Cortex of kidney (tissue), 1 donor: ENCODE results near the gene DDX39A.
"Not testable (repeated sequence)": the region's sequence is repeated elsewhere in the genome, so short reads cannot be mapped to it uniquely, and the experiment has no call there.

Source experiments
- DNase-seq: peaks from one replicate; lab custom pipeline; 2025; lab: John Stamatoyannopoulos, UW

The DDX39A gene

GRCh38 chr19:14408491-14409145, 10.5 kb downstream of the DDX39A start:
- DNase-seq = no peak

- DNase-seq = no peak
Measured at GRCh38 chr19:14407605-14408484, 11.3 kb downstream of the DDX39A start.

GRCh38 chr19:14406645-14407401, 12.3 kb downstream of the DDX39A start:
- DNase-seq = no peak

- DNase-seq = no peak
Measured at GRCh38 chr19:14405758-14406644, 13.1 kb downstream of the DDX39A start.

- DNase-seq = no peak
Measured at GRCh38 chr19:14405380-14405757, 13.8 kb downstream of the DDX39A start.

- DNase-seq = no peak
Measured at GRCh38 chr19:14404312-14404711, 14.8 kb downstream of the DDX39A start.

- not testable (repeated sequence) for DNase-seq
Measured at GRCh38 chr19:14403145-14403930, 15.8 kb downstream of the DDX39A start.

GRCh38 chr19:14402332-14403144, 16.6 kb downstream of the DDX39A start:
- DNase-seq = no peak

GRCh38 chr19:14401468-14402195, 17.5 kb downstream of the DDX39A start:
- no peak for DNase-seq

- no peak for DNase-seq
Measured at GRCh38 chr19:14400951-14401431, 18.1 kb downstream of the DDX39A start.

- DNase-seq = not testable (repeated sequence)
Measured at GRCh38 chr19:14397168-14397567, 22.0 kb downstream of the DDX39A start.

GRCh38 chr19:14396730-14397129, 22.4 kb downstream of the DDX39A start:
- DNase-seq = not testable (repeated sequence)

- no peak for DNase-seq
Measured at GRCh38 chr19:14395710-14396336, 23.3 kb downstream of the DDX39A start.

- DNase-seq = no peak
Measured at GRCh38 chr19:14395262-14395661, 23.9 kb downstream of the DDX39A start.

- no peak for DNase-seq
Measured at GRCh38 chr19:14394167-14394566, 25.0 kb downstream of the DDX39A start.

GRCh38 chr19:14393329-14393728, 25.8 kb downstream of the DDX39A start:
- DNase-seq = no peak

GRCh38 chr19:14391156-14391821, 27.9 kb downstream of the DDX39A start:
- DNase-seq = no peak

- no peak for DNase-seq
Measured at GRCh38 chr19:14390548-14390947, 28.6 kb downstream of the DDX39A start.
